GM19099 (cell line): ENCODE results near the gene TM4SF18.

Source experiments
- POLR2A ChIP-seq: IDR thresholded peaks from 3 replicates; pipeline ENCODE4 v1.6.1; 2011; ENCODE audit warnings: low read depth; ENCODE audit not compliant: insufficient read length; ENCODE audit errors: extremely low read depth

TM4SF18 gene

DNA sequence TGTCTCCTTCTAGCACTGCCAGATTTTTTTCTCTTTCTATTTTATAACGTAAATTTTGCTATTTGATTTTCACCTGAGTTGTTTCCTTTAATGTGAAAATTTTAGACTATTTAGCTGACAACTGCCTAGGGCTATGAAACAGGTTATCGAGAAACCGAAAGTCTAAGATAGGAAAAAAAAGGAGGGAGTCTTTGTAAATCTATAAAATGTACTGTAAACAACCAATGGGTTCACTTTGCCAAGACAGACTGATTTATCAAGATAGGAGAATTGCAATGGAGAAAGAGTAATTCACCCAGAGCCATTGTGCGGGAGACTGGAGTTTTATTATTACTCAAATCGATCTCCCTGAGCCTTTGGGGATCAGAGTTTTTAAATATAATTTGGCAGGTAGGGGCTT lies 50.0 kb downstream of the TM4SF18 start:
- no peak for TF ChIP-seq POLR2A

DNA sequence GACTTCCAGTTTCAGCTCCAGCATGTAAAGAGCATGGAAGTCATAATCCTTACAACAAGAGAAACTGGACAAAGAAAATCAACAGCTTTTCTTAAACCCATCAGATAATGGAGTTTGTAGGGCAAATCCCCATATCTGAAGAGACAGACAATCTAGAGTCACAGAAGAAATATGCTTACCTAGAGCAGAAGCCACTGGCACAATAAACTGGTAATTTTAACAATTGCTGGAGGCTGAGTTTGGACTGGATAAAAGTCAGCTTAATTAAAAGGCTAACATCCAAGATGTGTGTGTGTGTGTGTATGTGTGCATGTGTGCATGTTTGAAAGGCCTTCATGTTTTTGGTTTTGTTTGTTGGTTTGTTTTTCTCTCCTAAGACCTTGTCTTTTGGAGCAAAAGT lies 50.6 kb downstream of the TM4SF18 start:
- no peak for TF ChIP-seq POLR2A

- no peak for TF ChIP-seq POLR2A
Measured at GRCh38 chr3:149282322-149282721, 51.1 kb downstream of the TM4SF18 start.

DNA sequence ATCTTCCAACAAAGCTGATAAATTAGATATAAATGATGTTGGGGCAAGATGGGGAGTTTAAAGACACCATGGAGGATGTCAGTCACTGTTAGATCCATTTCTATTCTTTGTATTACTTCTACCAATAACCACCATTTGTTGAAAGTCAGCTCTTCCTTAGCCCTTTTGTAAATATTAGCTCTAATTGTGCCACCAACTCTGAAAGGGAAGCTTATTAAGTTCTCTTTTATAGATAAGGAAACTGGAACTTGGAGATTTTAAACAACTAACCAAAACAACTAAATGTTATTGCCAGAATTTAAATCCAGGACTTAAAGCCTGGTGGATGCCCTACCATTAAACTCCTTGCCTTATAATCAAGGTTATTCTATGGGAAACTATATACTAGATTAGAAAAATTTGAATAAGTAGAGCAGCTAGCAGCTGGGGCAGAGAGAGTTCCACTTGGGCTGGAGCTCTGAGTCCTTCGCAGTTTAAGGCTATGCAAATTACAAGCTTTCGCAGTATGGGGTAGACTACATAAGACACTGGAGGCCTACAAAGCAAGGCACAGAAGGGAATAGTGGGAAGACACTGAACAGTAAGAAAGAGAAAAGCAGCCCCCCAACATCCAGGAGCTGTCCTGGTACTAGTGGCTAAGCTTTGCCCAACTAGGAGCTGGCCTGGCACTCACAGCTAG lies 52.6 kb downstream of the TM4SF18 start:
- TF ChIP-seq POLR2A, result no peak

GRCh38 chr3:149278911-149279310 lies 54.5 kb downstream of the TM4SF18 start:
- TF ChIP-seq POLR2A, result no peak

GRCh38 chr3:149277331-149277813 lies 56.1 kb downstream of the TM4SF18 start:
- TF ChIP-seq POLR2A, result no peak

GRCh38 chr3:149276619-149277018 lies 56.8 kb downstream of the TM4SF18 start:
- no peak for TF ChIP-seq POLR2A

DNA sequence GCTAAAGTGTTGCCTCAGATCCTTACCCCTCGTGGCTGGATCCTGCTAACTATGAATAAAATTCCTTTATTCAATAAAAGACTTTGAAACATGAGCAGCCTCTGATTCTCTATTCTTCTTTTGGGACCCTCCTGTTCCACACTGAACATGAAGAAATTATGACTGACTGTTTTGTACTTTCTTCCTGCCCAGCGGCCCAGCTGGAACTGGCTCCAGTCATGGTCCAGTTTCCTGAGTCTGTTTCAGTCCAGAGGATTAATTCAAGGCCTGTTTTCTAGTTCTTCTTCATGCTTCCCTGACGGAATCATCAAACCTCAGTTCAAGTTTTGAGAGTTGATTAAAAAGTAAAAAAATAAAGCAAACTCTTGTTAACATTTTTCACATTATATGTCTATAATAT lies 59.2 kb downstream of the TM4SF18 start:
- TF ChIP-seq POLR2A, result no peak

DNA sequence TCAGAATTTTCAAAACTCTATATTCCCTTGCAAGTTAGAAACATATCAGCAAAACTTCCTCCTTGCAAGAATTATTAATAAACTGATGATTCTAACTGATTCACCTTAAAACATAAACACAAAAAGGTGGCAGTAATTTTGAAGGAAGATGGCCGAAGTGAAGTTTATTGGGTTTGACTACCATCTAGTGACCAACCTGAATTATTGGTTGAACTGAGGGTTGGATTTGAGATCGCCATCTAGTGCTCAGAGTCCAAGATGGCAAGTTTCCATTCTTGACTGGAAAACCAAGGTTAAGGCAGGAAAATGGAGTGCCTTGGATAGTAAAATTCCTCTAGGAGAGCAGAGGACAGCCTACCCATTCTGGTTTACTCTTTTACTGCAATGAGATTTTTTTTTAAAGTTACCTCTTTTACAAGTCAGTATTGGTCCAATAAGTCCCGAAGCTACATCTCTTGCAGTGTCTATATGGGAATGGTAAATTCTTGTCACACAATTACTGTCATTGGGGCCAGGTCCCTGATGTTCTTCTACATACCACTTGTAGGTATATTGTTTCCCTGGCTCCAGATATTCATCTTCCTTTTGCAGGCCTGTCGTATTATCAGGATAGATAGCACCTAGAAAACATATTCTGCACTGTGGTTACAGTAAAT lies 60.2 kb downstream of the TM4SF18 start:
- TF ChIP-seq POLR2A, result no peak

GRCh38 chr3:149271669-149272068 lies 61.8 kb downstream of the TM4SF18 start:
- no peak for TF ChIP-seq POLR2A

- no peak for TF ChIP-seq POLR2A
Measured at GRCh38 chr3:149270180-149270579, 63.3 kb downstream of the TM4SF18 start.

DNA sequence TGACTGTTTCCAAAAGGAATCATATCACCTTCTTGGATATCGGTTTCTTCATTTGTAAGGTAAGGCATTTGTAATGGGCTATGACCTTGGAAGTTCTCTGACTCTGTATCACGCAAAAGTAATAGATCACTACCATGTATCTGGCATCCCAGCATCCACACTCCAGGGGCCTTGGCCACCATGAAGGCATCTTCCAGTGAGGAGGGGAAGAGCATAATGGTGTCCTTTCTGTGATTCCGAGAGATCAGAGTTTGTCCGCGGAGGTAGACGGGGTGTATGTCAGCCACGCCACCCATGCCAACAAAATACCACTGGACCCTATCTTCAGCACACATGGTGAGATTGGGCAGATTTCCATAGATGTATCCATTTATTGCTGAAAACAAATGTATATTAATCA lies 63.7 kb downstream of the TM4SF18 start:
- TF ChIP-seq POLR2A, result no peak
